LNCaP clone FGC (cell line): ENCODE data around the gene IL33.
A peak's percentile ranks its signal among the peaks of the same experiment; 100 is the strongest.

Experiments
- DNase-seq: peaks from one replicate; pipeline ENCODE4 v3.0.0-alpha.2; 2011; ENCODE audit warnings: low read depth
- H3K4me3 ChIP-seq: 2 replicates; pipeline ENCODE4 v1.5.1; 2011; ENCODE audit warnings: mild to moderate bottlenecking, low read depth, low read length, control low read depth
- TF ChIP-seq, protein P1 (sequence below): IDR thresholded peaks from 2 replicates; pipeline ENCODE4 v1.5.1; 2012; ENCODE audit warnings: mild to moderate bottlenecking; ENCODE audit not compliant: control insufficient read depth, insufficient read depth; ENCODE audit errors: extremely low read depth

Gene IL33

GRCh38 chr9:6186691-6187090 is 28.9 kb upstream of the IL33 start:
- TF ChIP-seq, protein P1, sequence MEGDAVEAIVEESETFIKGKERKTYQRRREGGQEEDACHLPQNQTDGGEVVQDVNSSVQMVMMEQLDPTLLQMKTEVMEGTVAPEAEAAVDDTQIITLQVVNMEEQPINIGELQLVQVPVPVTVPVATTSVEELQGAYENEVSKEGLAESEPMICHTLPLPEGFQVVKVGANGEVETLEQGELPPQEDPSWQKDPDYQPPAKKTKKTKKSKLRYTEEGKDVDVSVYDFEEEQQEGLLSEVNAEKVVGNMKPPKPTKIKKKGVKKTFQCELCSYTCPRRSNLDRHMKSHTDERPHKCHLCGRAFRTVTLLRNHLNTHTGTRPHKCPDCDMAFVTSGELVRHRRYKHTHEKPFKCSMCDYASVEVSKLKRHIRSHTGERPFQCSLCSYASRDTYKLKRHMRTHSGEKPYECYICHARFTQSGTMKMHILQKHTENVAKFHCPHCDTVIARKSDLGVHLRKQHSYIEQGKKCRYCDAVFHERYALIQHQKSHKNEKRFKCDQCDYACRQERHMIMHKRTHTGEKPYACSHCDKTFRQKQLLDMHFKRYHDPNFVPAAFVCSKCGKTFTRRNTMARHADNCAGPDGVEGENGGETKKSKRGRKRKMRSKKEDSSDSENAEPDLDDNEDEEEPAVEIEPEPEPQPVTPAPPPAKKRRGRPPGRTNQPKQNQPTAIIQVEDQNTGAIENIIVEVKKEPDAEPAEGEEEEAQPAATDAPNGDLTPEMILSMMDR: no peak
- no peak overlapping the region for H3K4me3 ChIP-seq
- no peak for DNase-seq

DNA sequence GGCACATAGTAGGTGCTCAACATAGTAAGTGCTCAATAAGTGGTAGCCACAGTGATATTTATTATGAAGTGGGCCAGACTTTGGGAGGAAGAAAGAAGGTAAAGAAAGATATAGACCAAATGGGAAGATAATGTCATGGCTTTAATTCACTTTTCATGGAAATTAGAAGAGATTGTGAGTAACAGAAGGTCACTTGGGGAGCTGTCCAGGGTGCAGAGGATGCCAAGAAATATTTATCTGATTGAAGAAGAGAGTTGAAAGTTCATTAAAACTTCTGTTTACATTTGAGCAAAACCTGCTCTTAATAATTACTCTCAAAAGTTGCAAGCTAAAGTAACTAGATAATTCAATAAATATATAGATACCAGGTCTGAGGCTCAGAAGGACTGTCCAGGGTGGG is 28.3 kb upstream of the IL33 start:
- H3K4me3 ChIP-seq: no peak overlapping the region
- TF ChIP-seq, protein P1: no peak
- DNase-seq: no peak

DNA sequence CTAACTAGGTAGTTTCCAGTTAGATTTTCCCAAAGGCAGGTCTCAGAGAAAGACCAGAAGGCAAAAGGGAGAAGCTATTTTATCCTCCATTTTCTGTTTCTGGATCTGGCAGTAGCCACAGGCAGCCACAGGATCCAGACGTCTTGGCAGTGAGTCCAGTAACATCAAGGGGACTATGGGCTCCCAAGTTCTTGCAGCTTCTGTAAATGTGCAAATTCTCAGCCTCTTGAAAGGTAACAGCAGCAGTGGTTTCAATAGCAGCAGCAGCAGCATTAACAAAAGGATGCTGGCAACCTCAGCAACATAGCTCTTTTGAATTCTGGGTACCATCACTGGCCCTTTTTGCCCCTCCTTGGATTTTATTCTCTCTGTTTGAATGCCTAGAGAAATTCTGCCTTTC is 27.1 kb upstream of the IL33 start:
- TF ChIP-seq, protein P1: no peak
- no peak overlapping the region for H3K4me3 ChIP-seq
- DNase-seq: no peak

DNA sequence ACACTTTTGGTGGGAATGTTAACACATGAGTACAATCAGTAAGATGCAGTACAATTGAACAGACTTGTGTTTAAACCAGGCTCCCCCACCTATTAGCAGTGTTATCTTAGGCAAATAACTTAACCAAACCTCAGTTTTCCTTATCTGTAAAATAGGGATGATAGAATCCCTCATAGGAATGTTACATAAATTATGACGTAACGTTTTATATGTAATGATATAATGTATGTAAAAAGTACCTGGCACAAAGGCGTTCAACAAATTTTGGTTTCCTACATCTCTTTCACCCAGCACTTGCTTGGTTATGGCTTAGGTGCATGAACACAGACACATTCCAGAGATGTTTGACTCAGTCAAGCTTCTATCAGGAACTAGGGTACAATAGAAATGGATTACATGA is 26.7 kb upstream of the IL33 start:
- TF ChIP-seq, protein P1: no peak
- H3K4me3 ChIP-seq: no peak overlapping the region
- no peak for DNase-seq

DNA sequence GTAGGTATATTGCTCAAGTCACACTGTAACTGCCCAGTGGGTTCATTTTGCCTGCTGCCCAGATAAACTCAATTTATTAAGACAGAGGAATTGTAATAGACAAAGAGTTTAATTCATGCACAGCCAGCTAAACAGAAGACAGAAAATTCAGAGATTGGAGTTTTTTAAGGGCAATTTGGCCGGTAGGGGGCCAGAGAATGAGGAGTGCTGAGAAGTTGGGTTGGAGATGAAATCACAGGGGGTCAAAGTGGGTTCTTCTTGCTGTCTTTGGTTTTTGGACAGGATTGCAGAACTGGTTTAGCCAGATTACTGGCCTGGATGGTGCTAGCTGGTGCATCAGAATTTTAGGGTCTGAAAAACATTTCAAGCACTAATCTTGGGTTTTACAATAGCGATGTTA is 20.7 kb upstream of the IL33 start:
- no peak for DNase-seq
- TF ChIP-seq, protein P1: peak; percentile 29; the same call in 1 of the 2 replicates
- no peak overlapping the region for H3K4me3 ChIP-seq

DNA sequence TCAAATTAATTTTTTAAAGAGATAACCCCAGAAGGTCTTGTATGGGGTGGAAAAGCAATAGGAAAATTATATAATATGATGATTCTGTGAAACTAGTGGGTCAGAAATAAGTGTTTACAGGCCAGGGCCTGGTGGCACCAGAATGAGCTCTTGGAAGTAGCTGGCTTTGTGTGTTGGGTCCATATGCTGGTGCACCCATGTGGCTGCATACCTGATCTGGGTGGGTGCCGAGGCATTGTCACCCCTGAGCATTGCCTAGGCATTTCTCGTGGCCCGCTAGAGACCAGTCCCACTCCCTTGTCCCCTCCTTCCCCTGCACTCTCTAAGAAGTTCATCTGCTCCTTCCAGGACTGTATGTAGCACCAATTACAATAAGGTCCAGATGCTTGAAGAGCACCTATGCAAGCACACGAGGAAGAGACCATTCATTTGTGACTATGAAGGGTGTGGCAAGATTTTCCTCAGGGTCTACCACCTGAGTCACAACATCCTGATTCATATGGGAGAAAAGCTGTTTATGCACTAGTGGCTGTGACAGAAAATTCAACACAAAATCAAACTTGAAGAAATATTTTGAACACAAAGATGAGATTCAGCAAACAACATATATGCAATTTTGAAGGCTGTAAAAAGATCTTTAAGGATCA is 19.8 kb upstream of the IL33 start:
- no peak overlapping the region for H3K4me3 ChIP-seq
- no peak for DNase-seq
- TF ChIP-seq, protein P1: no peak

GRCh38 chr9:6197330-6197729 is 18.3 kb upstream of the IL33 start:
- H3K4me3 ChIP-seq: no peak overlapping the region
- no peak for DNase-seq
- TF ChIP-seq, protein P1: peak; percentile 41
